ENCODE results near the gene SLC35E3. TPM values are rescaled to one million over a fixed set of nuclear protein-coding genes. Genes with fewer than 3 reads are reported as not detected.

The SLC35E3 gene
- total and polyA plus RNA-seq, 2 of the 13 experiments (the other 11 are each of a cell fraction or from before 2014, with no cell fraction given) = 13.0 to 22.1 TPM

DNA sequence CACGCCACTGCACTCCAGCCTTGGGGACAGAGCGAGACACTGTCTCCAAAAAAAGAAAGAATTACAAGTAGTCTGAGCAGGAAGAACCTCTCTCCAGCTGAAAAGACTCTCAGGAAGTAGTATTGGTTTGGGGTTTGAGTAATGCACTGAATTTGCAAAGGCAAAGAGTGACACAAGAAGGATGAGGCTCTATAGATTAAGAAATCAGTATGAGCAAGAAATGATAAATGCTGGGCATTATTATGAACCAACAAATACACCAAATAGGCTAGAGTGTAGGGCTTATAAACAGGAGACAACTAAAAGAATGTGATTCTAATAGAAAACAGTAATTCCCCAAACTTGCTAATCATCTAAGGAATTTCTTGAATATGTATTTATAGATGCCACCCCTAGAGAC is 2.6 kb upstream of the SLC35E3 start:
- 97% methylated on average over 2 of the region's 2 CpGs for WGBS (ENCODE audit: low lambda C conversion rate)
- no peak for ATAC-seq
- DNase-seq (ENCODE audit: low spot score) = no peak
- Histone ChIP-seq H3K9me3 (ENCODE audit: low read length) (no peaks in the 10 kb centered on the region), H3K27ac (ENCODE audit: extremely low read length, insufficient read depth, low read length) (no peak overlapping the region), H3K27me3 (ENCODE audit: control insufficient read depth in 1 of 2, insufficient read depth in 2 of 2, low read length in 2 of 2) (no peaks in the 10 kb centered on the region; a peak in 1 of 5 replicates), H3K36me3 (replicated peaks in 1 of 2; ENCODE audit: control insufficient read depth in 1 of 2, insufficient read depth in 2 of 2, low read length in 2 of 2) (peaks cover 0 to 8% of the 10 kb centered on the region in 2 experiments; a peak in 1 of 5 replicates), H2AFZ (ENCODE audit: low read length) (no peak overlapping the region), H3K79me2 (ENCODE audit: insufficient read depth, low read length) (peaks cover 23% of the 10 kb centered on the region), H3K4me3 (replicated peaks in 1 of 3; ENCODE audit: insufficient read depth in 1 of 3, low read depth in 2 of 3, low read length in 3 of 3) (no peak overlapping the region), H3K4me2 (ENCODE audit: low read depth, low read length) (no peak overlapping the region), H3K9ac (ENCODE audit: insufficient read depth, low read depth, low read length) (no peak overlapping the region), H4K20me1 (ENCODE audit: insufficient read depth, low read length) (peaks cover 3% of the 10 kb centered on the region; the same call in 1 of the 2 replicates), H3K4me1 (ENCODE audit: insufficient read depth, low read length) (peaks cover 12% of the 10 kb centered on the region; the same call in 1 of the 2 replicates)
- ChIA-PET CTCF (ENCODE audit: low intra/inter-chr PET ratio, low total read pairs) (no interaction called here), POLR2A (no interaction called here)
- no peak for FAIRE-seq
- TF ChIP-seq, protein P1, sequence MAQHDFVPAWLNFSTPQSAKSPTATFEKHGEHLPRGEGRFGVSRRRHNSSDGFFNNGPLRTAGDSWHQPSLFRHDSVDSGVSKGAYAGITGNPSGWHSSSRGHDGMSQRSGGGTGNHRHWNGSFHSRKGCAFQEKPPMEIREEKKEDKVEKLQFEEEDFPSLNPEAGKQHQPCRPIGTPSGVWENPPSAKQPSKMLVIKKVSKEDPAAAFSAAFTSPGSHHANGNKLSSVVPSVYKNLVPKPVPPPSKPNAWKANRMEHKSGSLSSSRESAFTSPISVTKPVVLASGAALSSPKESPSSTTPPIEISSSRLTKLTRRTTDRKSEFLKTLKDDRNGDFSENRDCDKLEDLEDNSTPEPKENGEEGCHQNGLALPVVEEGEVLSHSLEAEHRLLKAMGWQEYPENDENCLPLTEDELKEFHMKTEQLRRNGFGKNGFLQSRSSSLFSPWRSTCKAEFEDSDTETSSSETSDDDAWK (CRISPR knock-in tag; IDR thresholded peaks at IDR 0.05) = no peak
- TF ChIP-seq NFRKB (IDR thresholded peaks at IDR 0.05) = no peak
- TF ChIP-seq RXRA (CRISPR knock-in tag; IDR thresholded peaks at IDR 0.05) = no peak
- TF ChIP-seq FOSL2 (CRISPR knock-in tag; IDR thresholded peaks at IDR 0.05) = no peak
- TF ChIP-seq, protein P2, sequence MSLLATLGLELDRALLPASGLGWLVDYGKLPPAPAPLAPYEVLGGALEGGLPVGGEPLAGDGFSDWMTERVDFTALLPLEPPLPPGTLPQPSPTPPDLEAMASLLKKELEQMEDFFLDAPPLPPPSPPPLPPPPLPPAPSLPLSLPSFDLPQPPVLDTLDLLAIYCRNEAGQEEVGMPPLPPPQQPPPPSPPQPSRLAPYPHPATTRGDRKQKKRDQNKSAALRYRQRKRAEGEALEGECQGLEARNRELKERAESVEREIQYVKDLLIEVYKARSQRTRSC (CRISPR knock-in tag; IDR thresholded peaks at IDR 0.05; ENCODE audit: low read depth) = no peak
- no peak for TF ChIP-seq ZNF781 (CRISPR knock-in tag; IDR thresholded peaks at IDR 0.05; ENCODE audit: borderline replicate concordance, not compliant biosample characterization)
- no peak for TF ChIP-seq THAP11 (CRISPR knock-in tag; IDR thresholded peaks at IDR 0.05)
- no peak for TF ChIP-seq ISX (CRISPR knock-in tag; conservative IDR thresholded peaks at IDR 0.05)
- no peak for TF ChIP-seq BORCS8-MEF2B (CRISPR knock-in tag; IDR thresholded peaks at IDR 0.05)
- TF ChIP-seq MAFK (conservative IDR thresholded peaks at IDR 0.05 in 1 of 2, IDR thresholded peaks at IDR 0.05 in 1 of 2; ENCODE audit: low read length in 2 of 2) = no peak
- no peak for TF ChIP-seq HDAC2 (CRISPR knock-in tag; IDR thresholded peaks at IDR 0.05)
- no peak for TF ChIP-seq KMT2B (CRISPR knock-in tag; IDR thresholded peaks at IDR 0.05)
- TF ChIP-seq, protein P3, sequence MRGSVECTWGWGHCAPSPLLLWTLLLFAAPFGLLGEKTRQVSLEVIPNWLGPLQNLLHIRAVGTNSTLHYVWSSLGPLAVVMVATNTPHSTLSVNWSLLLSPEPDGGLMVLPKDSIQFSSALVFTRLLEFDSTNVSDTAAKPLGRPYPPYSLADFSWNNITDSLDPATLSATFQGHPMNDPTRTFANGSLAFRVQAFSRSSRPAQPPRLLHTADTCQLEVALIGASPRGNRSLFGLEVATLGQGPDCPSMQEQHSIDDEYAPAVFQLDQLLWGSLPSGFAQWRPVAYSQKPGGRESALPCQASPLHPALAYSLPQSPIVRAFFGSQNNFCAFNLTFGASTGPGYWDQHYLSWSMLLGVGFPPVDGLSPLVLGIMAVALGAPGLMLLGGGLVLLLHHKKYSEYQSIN (CRISPR knock-in tag; IDR thresholded peaks at IDR 0.05; ENCODE audit: borderline replicate concordance) = no peak
- TF ChIP-seq ZNF256 (CRISPR knock-in tag; conservative IDR thresholded peaks at IDR 0.05) = no peak
- TF ChIP-seq PLRG1 (conservative IDR thresholded peaks at IDR 0.05) = no peak
- TF ChIP-seq, protein P4, sequence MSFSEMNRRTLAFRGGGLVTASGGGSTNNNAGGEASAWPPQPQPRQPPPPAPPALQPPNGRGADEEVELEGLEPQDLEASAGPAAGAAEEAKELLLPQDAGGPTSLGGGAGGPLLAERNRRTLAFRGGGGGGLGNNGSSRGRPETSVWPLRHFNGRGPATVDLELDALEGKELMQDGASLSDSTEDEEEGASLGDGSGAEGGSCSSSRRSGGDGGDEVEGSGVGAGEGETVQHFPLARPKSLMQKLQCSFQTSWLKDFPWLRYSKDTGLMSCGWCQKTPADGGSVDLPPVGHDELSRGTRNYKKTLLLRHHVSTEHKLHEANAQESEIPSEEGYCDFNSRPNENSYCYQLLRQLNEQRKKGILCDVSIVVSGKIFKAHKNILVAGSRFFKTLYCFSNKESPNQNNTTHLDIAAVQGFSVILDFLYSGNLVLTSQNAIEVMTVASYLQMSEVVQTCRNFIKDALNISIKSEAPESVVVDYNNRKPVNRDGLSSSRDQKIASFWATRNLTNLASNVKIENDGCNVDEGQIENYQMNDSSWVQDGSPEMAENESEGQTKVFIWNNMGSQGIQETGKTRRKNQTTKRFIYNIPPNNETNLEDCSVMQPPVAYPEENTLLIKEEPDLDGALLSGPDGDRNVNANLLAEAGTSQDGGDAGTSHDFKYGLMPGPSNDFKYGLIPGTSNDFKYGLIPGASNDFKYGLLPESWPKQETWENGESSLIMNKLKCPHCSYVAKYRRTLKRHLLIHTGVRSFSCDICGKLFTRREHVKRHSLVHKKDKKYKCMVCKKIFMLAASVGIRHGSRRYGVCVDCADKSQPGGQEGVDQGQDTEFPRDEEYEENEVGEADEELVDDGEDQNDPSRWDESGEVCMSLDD (CRISPR knock-in tag; IDR thresholded peaks at IDR 0.05; ENCODE audit: borderline replicate concordance) = no peak
- no TSS peak for BruUV-seq (replicated peaks)
- intact Hi-C loops (cut with micrococcal nuclease; ENCODE audit: unreplicated experiment) (no loop called here), in situ Hi-C loops (cut with HindIII; ENCODE audit: extremely low pct_ligation_motif_present, low pct_unique_long_range_greater_than_20kb) (no loop called here)

Data from HepG2 (cell line).